ENCODE results near the gene MGP.
A peak's percentile ranks its signal among the peaks of the same experiment; 100 is the strongest.

Gene MGP

DNA sequence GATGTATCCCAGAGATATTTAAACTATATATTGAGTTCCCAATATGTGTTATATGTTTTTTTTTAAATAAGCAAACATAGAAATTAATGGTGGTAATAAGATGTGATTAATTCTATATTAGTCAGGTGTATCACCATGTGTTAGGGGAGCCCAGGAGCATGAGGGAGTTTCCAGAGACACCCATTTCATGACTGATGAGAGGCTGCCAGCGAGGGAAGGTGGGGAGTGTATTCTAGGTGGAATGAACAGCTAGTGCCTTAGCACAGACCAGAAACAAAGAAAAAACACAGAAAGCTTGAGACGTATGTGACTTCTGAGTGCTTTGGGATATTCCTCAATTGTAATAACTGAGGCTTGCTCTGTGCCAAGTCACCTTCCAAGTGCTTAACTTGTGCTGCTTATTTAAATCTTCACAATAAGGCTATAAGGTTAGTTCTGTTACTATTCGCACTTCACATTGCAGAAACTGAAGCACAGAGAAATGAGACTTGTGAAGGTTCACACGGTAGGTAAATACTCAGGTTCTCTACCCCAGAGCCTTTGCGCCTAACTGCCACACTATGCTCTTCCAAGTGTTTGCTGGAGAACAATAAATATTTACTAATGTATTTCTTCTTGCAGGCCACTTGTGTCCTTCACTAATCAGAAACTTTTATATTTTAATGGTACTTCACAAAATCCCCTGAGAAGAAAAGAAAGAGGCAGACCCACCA, 17.9 kb upstream of the MGP start:
- DNase-seq (ENCODE audit: low read depth in 1 of 2, low spot score in 1 of 2) = no peak

DNA sequence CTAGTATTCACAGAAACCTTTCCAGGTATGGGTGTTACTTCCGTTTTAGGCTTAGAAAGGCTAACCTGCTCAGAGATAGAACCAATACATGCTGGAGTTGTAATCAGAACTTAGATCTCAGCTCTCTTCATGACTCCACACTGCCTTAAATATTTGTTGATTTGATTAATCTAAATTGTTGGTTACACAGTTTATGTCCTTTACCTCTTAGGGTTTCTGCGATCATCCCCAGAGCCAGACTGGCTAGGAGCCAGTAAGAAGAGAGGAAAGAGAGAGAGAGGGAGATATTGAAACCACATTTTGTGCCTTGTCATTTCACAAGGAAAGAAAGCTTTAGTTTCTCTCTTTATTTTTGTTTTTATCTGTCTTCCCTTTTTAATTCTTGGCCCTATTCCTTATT, 16.8 kb upstream of the MGP start:
- DNase-seq (ENCODE audit: low read depth in 1 of 2, low spot score in 1 of 2) = no peak

DNA sequence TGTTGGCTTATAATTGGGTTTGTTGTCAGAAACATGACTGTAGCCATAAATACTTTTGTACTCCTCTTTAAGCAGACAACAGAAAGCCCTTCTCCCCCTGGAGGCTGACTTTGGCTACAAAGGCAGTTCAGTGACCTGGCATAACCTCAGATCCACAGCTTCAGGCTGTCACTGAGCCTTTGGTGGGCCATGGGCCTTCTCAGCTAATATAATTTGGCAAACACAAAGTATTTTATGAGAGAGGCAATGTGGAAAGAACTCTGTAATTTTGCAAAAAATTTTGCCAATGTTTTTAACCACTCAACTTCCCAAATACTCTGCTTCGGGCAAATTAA, 15.5 kb upstream of the MGP start:
- DNase-seq (ENCODE audit: low read depth in 1 of 2, low spot score in 1 of 2) = no peak

DNA sequence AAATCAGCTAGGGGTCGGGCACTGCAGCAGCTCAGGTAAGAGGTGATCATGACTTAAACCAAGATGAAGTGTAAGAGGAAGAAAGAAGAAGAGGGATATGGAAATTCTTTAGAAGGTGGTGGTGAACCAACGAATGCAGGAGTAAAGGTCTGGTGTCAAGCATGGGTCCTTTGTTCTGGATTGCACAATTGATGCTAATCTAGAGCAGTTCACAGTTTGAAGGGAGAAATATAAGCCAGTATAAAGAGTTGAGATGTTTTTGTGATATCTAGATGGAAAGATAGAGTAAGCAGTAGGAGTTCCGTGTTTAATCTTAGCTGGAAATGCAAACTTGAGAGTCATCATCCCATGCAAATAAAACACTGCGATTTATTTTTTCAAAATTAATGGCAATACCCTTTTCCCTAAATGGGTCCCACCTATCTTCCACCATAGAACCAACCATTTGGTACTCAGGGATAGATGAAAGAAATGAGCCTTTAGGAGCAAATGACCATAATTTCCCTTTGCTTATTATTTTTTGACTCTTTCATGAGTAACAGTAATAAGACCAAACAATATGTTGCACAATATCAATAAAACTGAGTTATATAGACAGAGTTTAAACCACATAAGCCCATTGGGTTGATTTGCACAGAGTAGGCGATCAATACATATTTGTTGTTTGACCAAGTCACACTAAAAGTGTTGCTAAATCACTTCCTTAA, 15.0 kb upstream of the MGP start:
- DNase-seq (ENCODE audit: low read depth in 1 of 2, low spot score in 1 of 2) = no peak

DNA sequence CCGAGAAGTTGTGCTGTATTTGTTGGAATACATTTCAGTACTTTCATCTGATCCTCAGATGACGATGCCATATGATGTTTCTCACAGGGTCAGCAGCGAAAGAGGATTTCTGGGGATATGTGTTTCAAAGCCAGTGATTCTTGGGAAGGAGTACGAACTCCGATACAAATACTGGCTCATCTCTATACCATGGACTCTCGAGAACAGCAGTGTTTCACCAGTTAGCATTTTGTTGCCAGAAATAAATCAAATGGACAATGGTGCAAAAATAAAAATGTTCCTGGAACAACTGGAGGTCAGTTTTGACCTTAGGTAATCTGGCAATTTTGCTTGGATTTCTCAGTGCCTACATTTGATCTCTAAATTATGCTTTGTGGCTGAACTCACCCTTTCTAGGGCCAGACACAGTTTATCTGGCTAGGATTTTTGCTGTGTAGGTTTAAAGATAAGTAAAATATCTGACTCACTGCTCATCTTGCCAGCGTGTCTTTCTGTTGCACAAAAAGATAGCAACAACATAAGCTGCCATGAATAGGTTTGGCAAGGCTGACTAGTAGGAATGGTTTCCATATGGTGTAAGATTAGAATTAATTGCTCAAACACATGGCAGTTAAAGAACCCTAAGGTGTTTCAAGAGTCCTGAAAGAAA, 11.0 kb upstream of the MGP start:
- DNase-seq (ENCODE audit: low read depth in 1 of 2, low spot score in 1 of 2) = no peak

DNA sequence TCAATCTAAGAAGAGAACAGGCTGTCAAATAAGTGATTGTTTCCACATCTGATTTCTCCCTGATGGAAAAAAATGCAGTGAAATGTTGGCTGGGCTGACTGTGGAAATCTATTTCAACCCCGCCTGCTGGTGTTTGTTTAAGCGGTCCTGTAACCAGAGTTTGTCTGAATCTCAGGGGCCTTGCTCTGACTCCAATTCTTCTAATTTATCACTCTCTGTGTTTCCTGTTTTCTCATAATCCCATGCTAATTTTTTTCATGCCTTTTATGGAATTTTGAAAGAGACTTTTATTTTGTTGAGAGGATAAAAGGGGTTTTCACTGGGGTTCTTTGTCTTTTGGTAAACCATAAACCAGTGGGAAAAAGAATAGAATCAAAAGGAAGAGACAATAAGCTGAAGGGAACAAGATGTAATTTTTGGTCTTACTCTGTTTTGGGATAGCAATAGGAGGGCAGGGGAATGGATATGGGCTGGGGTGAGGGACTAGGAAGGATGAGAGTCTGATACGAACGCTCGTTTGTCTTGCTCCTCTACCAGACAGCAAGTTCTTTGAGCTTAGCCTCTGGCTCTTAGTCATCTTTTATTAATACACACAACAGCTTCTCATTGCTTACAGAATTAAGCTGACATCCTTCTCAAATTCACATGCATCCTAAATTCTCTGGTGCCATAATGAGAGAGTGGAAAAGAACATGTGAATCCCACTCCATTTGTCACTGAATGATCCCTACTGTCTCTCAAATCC, 8.0 kb upstream of the MGP start:
- no peak for DNase-seq (ENCODE audit: low read depth in 1 of 2, low spot score in 1 of 2)

DNA sequence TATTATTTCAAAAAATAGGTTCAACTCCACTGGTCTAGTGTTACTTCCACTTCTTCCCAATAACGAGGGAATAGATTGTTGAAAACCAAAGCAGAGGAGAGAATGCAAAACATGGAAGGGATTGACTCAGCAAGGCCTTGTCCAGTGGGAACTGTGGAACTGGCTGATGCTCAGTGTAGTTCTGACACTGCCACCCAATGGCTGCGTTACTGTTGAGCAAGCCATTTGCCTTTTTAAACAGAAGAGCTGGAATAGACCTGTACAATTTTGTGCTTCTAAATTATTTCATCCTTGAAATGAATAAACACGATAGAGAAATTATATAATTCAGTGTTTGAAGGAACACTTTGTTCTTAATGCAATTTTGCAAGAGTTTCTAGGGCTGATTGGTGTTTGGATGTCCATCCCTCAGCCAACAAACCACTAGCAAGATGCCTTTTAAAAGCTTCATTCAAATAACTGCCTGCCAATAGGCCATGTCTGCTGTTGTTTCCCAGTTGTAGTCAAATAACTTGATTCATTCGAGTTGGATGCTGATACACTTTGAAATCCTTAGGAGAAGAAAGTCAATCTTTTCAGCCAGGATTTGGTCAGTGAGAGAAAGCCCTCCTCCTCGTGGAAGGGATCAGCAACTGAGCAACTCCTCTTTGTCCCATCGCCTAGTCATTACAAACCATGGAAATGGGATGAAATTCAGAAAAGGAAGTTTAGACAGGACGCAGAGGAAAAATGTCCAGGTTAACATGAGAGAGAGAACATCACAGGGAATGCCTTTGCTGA, 7.3 kb upstream of the MGP start:
- no peak for DNase-seq (ENCODE audit: low read depth in 1 of 2, low spot score in 1 of 2)

DNA sequence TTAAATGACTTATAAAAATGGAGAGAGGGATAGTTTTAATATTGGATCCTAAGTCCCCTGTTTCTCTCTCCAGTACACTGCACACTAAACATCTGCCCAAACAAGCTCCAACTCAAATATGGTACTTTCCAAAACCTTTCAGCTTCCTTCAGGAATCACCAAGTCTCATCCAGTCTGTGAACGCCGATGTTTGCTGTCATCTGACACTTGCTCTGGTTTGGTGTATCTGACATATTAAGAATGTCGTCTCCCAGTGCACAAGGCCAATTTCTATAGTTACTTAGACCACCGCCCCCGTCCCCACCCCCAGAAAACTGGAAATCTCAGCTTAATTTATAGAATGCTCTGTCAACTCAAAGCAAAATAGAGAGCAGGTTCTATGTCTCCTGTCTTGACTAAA, 5.0 kb upstream of the MGP start:
- no peak for DNase-seq (ENCODE audit: low read depth in 1 of 2, low spot score in 1 of 2)

DNA sequence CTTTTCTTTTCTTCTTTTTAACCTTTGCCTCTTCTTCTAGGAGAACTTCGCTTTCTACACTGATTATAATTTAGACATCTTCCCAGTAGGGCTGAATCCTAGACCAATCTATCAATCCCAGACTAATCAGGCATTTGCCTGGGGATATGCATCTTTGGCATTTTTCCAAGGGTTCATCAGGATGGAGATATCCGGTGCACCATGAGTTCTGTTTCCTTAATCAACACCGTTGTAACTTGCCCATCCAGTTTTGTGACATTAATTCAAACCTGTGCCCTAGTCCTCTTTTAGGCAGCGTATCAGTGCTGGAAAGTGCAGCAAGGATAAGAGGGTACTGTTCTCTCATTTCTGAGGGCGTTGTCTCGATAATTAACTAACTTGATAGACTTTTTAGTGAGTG, 617 bp upstream of the MGP start:
- DNase-seq (ENCODE audit: low read depth in 1 of 2, low spot score in 1 of 2) = no peak

DNA sequence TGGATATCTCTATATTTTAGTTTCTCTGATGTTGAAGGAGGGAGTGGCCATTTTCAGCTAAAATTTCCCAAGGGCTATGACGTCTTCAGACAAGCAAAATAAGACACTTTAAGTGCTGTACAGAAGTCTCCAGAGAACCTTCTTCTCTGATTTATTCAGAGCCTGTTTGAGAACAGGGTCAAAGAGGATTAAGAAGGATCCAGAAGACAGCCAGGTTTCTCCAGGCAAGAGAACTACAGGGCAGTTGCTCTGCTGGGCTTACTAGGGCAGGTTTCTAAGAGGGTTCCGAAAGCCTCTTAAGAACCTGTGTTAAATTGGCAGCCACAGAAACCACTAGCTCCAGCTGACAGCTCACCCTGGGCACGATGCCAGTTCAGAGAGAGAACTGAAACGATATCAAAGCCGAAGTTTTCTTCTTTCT, 1.2 kb downstream of the MGP start:
- peak; percentile 32 to 72 for DNase-seq (ENCODE audit: low read depth in 1 of 2, low spot score in 1 of 2)

DNA sequence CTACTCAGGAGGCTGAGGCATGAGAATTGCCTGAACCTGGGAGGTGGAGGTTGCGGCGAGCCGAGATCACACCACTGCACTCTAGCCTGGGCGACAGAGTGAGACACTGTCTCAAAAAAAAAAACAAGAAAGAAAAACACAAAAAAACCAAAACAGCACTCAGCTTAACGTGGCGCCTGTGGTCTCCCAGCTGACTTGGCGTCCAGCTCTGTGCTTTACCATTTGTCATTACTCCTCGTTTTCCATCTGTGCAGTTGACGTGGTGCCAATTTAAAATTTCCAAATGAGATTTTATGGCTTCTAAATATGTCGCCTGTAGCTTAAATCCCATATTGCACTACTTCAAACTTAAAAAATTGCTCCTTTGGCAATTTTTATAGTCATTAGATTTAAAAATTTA, 2.0 kb downstream of the MGP start:
- no peak for DNase-seq (ENCODE audit: low read depth in 1 of 2, low spot score in 1 of 2)

DNA sequence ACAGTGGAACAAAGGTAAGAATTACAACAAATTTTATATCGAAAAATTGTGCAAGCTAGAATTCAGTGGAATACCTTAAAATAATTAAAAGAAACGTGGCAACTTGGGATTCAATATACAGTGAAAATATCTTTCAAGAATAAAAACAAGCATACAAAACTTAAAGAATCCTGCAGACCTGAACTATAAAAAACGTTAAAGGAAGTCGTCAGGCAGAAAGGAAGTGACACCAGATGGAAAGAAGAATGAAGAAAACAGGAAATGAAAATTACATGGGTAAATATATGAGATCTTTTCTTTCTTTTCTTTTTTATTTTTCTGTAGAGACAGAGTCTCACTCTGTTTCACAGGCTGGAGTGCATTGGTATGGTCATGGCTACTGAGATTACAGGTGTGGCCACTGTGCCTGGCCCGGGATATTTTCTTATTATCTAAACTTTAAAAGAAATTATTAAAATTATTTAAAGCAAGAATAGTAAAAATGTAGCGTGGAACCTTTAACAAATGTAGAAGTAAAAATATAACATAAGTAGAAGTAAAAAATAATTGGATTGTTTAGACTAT, 4.7 kb downstream of the MGP start:
- no peak for DNase-seq (ENCODE audit: low read depth in 1 of 2, low spot score in 1 of 2)

DNA sequence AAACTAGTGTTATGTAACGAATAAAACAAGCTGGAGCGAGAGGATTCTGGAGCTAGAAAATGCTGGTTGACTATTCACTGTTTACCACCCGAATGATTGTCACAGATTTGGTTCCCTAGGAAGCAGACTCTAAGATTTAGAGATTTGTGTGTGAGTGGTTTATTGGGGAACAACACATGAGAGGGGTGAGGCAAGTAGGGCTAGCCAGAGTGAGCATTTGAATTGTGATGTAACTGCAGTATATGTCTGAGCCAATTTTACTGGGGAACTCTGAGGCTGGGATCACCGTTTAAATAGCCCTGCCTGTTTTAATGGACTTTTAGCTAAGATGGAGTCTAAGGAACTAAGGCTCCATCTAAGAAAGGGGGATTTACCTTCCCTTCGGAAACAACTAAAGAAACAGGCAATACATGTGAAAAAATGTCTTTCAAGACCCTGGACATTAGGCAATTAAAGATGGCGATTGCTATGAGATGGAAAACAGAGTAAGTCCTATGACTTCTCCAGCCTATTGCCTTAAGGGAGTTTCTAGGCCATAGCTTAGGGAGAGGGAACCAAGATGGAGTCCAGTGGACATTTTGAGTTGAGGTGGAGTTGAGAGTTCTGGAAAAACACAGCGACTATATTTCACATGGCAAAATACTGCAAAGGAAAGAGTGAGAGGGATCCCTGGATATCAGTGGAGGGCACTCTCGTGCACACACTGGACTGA, 6.3 kb downstream of the MGP start:
- DNase-seq (ENCODE audit: low read depth in 1 of 2, low spot score in 1 of 2) = no peak

DNA sequence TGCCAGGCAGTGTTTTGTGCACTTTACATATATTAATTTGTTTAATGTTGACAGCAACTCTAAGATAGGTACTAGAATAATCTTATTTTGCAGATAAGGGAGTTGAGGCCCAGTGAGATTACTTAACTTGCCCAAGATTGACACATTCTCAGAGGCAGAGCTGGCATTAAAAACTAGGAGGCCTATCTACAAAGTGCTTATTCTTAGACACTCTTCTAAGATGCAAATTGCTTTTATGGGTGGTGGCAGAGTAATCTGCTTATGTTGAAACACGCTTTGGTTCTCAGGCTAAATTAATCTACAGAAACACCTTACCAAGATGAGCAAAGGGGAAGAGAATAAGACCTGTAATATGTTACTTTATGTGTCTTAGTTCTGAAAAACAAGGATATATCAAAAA, 7.2 kb downstream of the MGP start:
- no peak for DNase-seq (ENCODE audit: low read depth in 1 of 2, low spot score in 1 of 2)

DNA sequence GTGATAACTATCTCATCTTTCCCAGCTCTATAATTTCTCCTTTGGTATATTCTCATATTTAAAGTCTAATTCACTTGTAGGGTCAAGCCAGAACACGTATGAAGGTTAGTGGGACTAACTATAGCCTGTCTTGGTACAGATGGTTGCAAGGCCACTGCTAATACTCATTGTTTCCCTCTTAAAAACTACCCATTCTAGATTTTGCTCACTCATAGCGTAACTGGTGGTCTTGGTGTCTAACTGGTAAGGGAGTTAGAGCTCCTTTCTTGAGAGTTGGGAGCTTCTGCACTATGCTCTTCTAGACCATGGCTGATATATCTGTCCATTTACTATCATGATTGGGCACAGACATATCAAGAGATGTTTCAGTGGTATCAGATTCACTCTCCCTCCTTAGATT, 8.8 kb downstream of the MGP start:
- DNase-seq (ENCODE audit: low read depth in 1 of 2, low spot score in 1 of 2) = no peak

DNA sequence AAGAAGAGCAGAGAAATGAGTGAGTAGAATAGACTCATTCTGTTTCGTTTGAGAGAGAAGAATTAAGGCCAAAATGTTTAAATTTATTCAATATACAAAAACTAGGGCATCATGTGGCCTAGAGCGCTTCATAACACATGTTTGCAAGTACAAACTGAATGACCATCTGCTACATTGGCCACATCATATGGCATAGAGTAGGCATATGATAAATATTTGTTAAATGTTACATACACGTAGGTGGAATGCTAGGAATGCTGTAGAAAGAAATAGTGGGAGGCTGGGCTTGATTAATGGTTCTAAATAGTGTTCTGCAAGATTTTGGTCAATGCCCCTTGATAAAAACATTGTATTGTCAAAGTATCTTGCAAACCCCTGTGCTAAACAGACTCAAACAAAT, 10.8 kb downstream of the MGP start:
- DNase-seq (ENCODE audit: low read depth in 1 of 2, low spot score in 1 of 2) = no peak

DNA sequence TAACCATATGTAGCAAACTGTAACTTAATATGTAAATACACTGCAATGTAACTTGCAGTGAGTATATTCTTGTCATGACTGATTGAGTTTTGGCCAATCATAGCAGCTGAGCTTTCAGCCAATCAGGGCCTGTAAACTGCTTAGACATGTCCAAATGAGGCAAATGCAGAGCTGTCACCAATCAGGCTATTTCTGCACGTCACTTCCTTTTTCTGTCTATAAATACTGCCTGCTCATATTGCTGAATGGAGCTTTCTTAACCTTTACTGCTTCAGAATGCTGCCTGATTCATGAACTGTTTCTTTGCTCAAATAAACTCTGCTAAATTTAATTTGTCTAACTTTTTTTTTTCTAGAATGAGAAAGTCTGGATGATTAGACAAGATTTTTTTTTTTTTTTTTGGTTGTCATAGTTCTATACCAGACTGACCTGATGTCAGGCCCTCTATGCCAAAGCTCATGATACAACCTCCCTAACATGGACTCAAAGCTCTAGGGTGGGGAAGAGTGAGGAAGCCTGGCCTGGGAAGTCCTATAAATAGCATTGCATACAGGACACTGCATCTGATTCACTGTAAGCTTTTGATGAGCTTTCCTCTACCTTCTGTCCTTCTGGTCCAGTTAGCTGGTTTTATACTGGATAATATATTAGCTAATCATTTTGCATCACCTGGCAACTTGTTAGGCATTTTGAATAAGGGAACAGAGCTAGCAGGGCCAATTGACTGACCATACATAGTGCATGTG, 12.0 kb downstream of the MGP start:
- DNase-seq (ENCODE audit: low read depth in 1 of 2, low spot score in 1 of 2) = no peak

DNA sequence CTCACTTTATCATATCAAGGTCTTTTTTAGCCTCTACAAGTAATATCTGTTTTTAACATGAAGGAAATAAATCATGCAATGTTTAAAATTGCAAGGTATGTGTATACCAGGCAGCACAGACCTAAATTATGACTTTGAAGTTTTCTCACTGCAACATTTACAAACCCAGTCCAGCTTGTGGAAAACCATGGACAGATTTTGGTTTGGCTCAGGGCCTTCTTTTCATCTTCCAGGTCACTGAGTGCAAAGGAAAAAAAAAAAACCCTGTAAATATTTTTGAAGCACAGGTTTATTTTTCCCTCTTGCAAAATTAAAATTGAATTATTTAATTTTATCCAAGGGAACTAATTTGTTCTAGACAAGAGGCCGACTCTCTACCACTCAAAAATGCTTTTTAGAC, 13.8 kb downstream of the MGP start:
- DNase-seq (ENCODE audit: low read depth in 1 of 2, low spot score in 1 of 2) = no peak

DNA sequence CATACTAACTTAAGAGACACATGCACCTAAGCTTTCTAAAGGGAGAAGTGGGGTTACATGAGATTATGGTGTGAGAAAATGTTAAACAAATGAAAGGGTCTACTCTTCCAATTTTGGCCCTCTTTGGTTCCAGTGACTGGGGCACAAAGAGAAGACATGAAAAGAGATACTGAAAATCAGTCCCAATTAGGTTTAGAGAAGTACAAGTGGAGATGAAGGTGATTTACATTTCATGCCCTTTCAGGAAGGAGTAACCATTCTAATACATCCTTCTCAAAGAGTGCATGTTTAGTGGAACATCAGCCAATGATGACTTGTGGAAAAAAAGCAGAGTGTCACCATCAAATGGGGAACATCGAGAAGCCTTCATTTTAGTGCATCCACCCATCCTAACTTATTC, 14.4 kb downstream of the MGP start:
- no peak for DNase-seq (ENCODE audit: low read depth in 1 of 2, low spot score in 1 of 2)

Data from activated CD4-positive, alpha-beta T cell treated with anti-CD3 and anti-CD28 coated beads, Interleukin-2, amount 50 U/mL, for 24 hours (primary cell).